Sigmoid colon (tissue), 7 donors: ENCODE measurements around the gene CDS1. TPM values are rescaled to one million over a fixed set of nuclear protein-coding genes. Genes with fewer than 3 reads are reported as not detected.
"Not testable (repeated sequence)": the region's sequence is repeated elsewhere in the genome, so short reads cannot be mapped to it uniquely, and the experiment has no call there.

Experiments
- DNase-seq: peaks from one replicate; pipeline ENCODE4 v3.0.0-alpha.2; 2019
- H3K27ac ChIP-seq, 4 donors: fragments of 200-600 bp; sonication (generic); one replicate each; pipeline ENCODE4 v1.5.1; 2016 to 2019; ENCODE audit warnings: mild to moderate bottlenecking in 1 of 4
- H3K27me3 ChIP-seq, 3 donors: fragments of 200-600 bp; sonication (generic); one replicate each; pipeline ENCODE4 v1.5.1; 2019; ENCODE audit warnings: mild to moderate bottlenecking in 1 of 3
- H3K36me3 ChIP-seq, 4 donors: fragments of 200-600 bp; sonication (generic); one replicate each; pipeline ENCODE4 v1.5.1; 2016 to 2019
- H3K4me1 ChIP-seq, 4 donors: fragments of 200-600 bp; sonication (generic); one replicate each; pipeline ENCODE4 v1.5.1; 2017 to 2019
- H3K4me3 ChIP-seq, 4 donors: fragments of 200-600 bp; sonication (generic); one replicate each; pipeline ENCODE4 v1.5.1; 2017 to 2019; ENCODE audit warnings: mild to moderate bottlenecking in 2 of 4, moderate library complexity in 1 of 4
- H3K9me3 ChIP-seq, 4 donors: fragments of 200-600 bp in 3 of 4; sonication (generic) in 3 of 4; one replicate each; pipeline versions ENCODE4 v1.5.1 to v1.6.1; 2013 to 2019
- EP300 ChIP-seq, 4 donors: sonication (generic); formaldehyde crosslinking; IDR thresholded peaks; one replicate each; pipeline ENCODE4 v1.6.1; 2017; ENCODE audit warnings: antibody characterized with exemption in 4 of 4
- POLR2A ChIP-seq, 2 donors: fragments of 450-650 bp; IDR thresholded peaks; one replicate each; pipeline ENCODE4 v1.6.1; 2016; ENCODE audit warnings: antibody characterized with exemption in 2 of 2, mild to moderate bottlenecking in 2 of 2, moderate library complexity in 2 of 2
- POLR2AphosphoS5 ChIP-seq, 4 donors: sonication (generic); formaldehyde crosslinking; IDR thresholded peaks; one replicate each; pipeline ENCODE4 v1.6.1; 2017; ENCODE audit warnings: antibody characterized with exemption in 4 of 4
- WGBS, 2 donors: extraction: QIAGEN DNeasy Blood & Tissue Kit; methylation state at CpG; one replicate each; pipeline ENCODE4 v1.1.7; 2013; 5-methylcytosine and 5-hydroxymethylcytosine counted together
- intact Hi-C: fragments of 100-400 bp; cut with DNase I; formaldehyde crosslinking; loops from one replicate; pipeline ENCODE4 v1.15.1; 2023
- polyA plus RNA-seq, 3 donors: library from polyadenylated mRNA; stranded (reverse); fragments of 200-250 nt; gene quantifications; one replicate each; pipeline ENCODE4 v1.2.3, GENCODE V29; 2013
- total RNA-seq, 4 donors: library from RNA; depleted of rRNA; stranded (reverse); fragments of >200 nt; gene quantifications; one replicate each; pipeline ENCODE4 v1.1.0, GENCODE V29; 2016
- TF ChIP-seq, protein P1 (sequence below), 4 experiments: fragments of 450-650 bp in 3 of 4; fragments of 200-600 bp in 1 of 4; IDR thresholded peaks; one replicate each; pipeline ENCODE4 v1.5.1; 2016 to 2019; ENCODE audit warnings: antibody characterized with exemption in 4 of 4, mild to moderate bottlenecking in 3 of 4, moderate library complexity in 2 of 4
- donor health status: healthy with polysubstance abuse.
- donor health status: Bipolar disorder and iron deficiency.
- donor health status: healthy.

Gene CDS1
- total and polyA plus RNA-seq, 7 donors, result under 0.01 to 11.6 (median 0.49) TPM

DNA sequence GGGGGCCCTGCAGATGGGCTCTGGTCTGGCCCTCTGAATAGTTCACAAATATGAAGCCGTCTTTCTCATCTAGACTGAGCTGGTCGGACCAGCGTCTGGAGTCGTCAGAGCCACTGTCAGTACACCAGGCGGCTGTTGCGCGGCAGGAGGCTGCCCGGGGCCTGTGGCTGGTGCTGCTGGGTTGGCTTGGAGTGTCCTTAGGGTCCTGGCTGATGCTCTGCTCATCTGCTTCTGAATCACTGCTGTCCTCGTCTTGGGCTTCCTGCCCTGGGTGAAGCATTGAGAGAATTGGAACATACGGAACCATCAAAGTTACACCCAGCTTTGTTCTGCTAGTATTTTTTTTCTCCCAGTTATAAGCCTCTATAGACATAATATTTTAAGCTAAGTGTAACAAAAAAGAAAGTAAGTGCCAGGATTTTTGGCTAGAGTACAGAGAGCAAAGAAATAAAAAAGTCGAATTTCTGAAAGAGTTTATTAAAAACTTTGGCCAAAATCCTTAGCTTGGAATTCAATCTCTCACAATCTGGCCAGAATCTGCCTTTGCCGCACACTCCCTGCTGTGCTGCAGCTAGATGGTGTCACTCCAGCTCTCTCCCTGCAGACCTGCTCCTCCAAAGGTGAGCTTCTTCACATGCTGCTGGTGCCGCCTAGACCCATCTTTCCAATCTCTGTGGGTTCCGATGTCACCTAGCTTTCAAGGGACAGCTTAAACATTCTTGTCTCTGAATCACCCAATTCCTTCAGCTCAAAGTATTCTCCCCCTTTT lies 96.2 kb downstream of the CDS1 start:
- Histone ChIP-seq H3K36me3 (peaks cover 7 to 93% (median 34%) of the 10 kb centered on the region in 4 donors), H3K27me3 (no peaks in the 10 kb centered on the region), H3K9me3 (no peaks in the 10 kb centered on the region), H3K4me1 (peaks cover 0 to 9% (median 4%) of the 10 kb centered on the region in 4 donors), H3K4me3 (no peak overlapping the region), H3K27ac (peak overlapping the region in 1 of 4 donors; percentile 47)
- WGBS, 2 donors, result 91 to 94% methylated on average over 14 of the region's 14 CpGs
- no peak for TF ChIP-seq EP300 (IDR thresholded peaks at IDR 0.05)
- no peak for TF ChIP-seq POLR2A (IDR thresholded peaks at IDR 0.05)
- TF ChIP-seq POLR2AphosphoS5 (IDR thresholded peaks at IDR 0.05), result no peak
- TF ChIP-seq, protein P1, sequence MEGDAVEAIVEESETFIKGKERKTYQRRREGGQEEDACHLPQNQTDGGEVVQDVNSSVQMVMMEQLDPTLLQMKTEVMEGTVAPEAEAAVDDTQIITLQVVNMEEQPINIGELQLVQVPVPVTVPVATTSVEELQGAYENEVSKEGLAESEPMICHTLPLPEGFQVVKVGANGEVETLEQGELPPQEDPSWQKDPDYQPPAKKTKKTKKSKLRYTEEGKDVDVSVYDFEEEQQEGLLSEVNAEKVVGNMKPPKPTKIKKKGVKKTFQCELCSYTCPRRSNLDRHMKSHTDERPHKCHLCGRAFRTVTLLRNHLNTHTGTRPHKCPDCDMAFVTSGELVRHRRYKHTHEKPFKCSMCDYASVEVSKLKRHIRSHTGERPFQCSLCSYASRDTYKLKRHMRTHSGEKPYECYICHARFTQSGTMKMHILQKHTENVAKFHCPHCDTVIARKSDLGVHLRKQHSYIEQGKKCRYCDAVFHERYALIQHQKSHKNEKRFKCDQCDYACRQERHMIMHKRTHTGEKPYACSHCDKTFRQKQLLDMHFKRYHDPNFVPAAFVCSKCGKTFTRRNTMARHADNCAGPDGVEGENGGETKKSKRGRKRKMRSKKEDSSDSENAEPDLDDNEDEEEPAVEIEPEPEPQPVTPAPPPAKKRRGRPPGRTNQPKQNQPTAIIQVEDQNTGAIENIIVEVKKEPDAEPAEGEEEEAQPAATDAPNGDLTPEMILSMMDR (IDR thresholded peaks at IDR 0.05), result no peak
- intact Hi-C loops, result no loop called here
- DNase-seq, result no peak

DNA sequence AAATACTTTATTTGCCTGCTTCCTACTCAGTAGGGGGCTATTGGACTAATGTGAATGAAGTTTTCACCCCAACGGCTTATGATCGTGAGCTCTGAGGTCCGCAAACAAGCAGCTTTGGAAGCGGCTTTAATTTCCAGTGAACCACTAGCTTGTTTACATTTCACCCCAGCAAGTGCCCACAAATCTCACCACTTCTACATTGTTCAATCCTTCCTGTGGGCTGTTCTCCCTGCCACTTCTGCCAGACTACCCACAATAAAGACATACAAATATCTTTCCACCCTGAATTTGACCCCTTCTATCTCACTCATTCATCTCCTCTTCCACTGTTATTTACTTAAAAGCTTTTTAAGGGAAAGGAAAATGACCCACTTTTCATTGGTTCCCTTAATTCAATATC lies 98.0 kb downstream of the CDS1 start:
- peaks cover 0 to 8% (median 4%) of the 10 kb centered on the region in 4 donors for H3K4me1 ChIP-seq

DNA sequence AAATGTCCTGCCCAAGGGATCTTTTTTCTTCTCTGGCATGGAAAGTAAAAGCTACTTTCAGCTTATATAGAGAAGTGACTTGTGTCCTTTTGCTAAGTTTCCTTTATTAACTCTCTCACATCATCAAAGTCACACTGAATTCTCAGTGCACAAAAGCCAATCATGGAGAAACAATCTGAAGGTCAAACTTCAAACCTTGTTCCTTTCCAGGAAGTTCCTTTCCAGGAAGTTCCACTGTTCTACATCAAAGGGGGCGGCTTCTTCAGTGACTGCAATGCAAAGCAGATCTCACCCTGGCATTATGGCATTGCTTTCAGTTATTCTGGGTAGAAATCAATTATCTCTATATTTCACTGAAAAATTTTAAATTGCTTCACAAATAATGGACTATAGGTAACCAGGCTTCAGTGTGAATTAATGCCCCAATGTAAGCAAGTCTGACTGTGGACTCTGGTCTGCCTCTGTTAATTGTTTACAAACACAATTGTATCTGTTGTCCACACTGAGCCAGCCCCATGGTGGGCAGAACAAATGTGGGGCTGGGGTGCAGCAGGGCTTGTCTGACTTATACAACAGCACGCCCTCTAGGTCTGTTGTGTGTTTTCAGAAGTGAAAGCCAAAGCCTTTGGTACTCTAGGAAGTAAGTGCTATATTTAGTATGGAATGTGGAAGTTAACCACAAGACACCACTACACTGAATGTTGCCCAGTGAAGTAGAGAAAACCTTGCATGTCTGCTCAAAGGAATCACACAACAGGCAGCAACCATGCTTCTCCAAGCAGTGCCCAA lies 98.8 kb downstream of the CDS1 start:
- no peaks in the 10 kb centered on the region for H3K9me3 ChIP-seq
- peaks cover 0 to 8% (median 4%) of the 10 kb centered on the region in 4 donors for H3K4me1 ChIP-seq
- peak overlapping the region in 1 of 4 donors; percentile 0 for H3K27ac ChIP-seq
- H3K4me3 ChIP-seq, result no peak overlapping the region
- H3K27me3 ChIP-seq, result no peaks in the 10 kb centered on the region
- no peak for DNase-seq
- TF ChIP-seq, protein P1 (IDR thresholded peaks at IDR 0.05), result no peak
- TF ChIP-seq POLR2A (IDR thresholded peaks at IDR 0.05), result no peak
- no peak for TF ChIP-seq POLR2AphosphoS5 (IDR thresholded peaks at IDR 0.05)
- no peak for TF ChIP-seq EP300 (IDR thresholded peaks at IDR 0.05)
- H3K36me3 ChIP-seq, result peaks cover 7 to 100% (median 41%) of the 10 kb centered on the region in 4 donors
- intact Hi-C loops, result no loop called here
- 58 to 62% methylated on average over 2 of the region's 2 CpGs for WGBS, 2 donors

More for the DNA sequence above, 98.0 kb downstream of the CDS1 start:
- H3K27me3 ChIP-seq, result no peaks in the 10 kb centered on the region
- no peak overlapping the region for H3K27ac ChIP-seq
- WGBS, 2 donors, result 85 to 93% methylated on average over 4 of the region's 4 CpGs
- no peaks in the 10 kb centered on the region for H3K9me3 ChIP-seq
- peaks cover 7 to 100% (median 40%) of the 10 kb centered on the region in 4 donors for H3K36me3 ChIP-seq
- TF ChIP-seq, protein P1 (IDR thresholded peaks at IDR 0.05), result no peak
- no peak for TF ChIP-seq EP300 (IDR thresholded peaks at IDR 0.05)
- no peak for TF ChIP-seq POLR2AphosphoS5 (IDR thresholded peaks at IDR 0.05)
- no peak for TF ChIP-seq POLR2A (IDR thresholded peaks at IDR 0.05)
- H3K4me3 ChIP-seq, result no peak overlapping the region
- no peak for DNase-seq
- intact Hi-C loops, result no loop called here

DNA sequence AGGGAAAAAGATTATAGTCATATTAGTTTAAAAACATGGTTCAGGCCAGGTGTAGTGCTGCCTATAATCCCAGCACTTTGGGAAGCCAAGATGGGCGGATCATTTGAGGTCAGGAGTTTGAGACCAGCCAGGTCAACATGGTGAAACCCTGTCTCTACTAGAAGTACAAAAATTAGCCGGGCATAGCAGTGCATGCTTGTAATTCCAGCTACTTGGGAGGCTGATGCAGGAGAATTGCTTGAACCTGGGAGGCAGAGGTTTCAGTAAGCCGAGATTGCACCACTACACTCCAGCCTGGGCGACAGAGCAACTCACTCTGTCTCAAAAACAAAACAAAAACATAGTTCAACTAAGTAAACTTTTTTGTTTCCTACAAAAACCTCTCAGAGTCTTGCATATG lies 99.7 kb downstream of the CDS1 start:
- DNase-seq, intact Hi-C loops, H3K4me3 ChIP-seq, H3K4me1 ChIP-seq, H3K9me3 ChIP-seq, H3K27me3 ChIP-seq: not testable (repeated sequence)
- WGBS, 2 donors, result 87 to 88% methylated on average over 4 of the region's 4 CpGs
- peak overlapping the region in 1 of 4 donors; percentile 0 for H3K27ac ChIP-seq
- H3K36me3 ChIP-seq, result peaks cover under 1 to 94% (median 33%) of the 10 kb centered on the region in 4 donors
